ENCODE results near the gene PLLP. TPM values are rescaled to one million over a fixed set of nuclear protein-coding genes. Genes with fewer than 3 reads are reported as not detected.

PLLP gene
- total RNA-seq, 2 experiments from 2014 or later, result not detected

- intact Hi-C loops (cut with micrococcal nuclease), result loop anchor here (1.0 to 5.0 kb wide), 11 partner anchors 11 to 435 kb away; partner anchors contain the start of genes ARL2BP, CCDC102A, CIAPIN1 and COQ9
- Mint-ChIP-seq H3K9me3 (no peaks in the 10 kb centered on the region), H3K27ac (no peak overlapping the region), H3K4me3 (no peak overlapping the region), H3K27me3 (no peaks in the 10 kb centered on the region), H3K36me3 (no peaks in the 10 kb centered on the region), H3K4me1 (ENCODE audit: low read depth) (peaks cover 10% of the 10 kb centered on the region)
- peak; percentile 100 for DNase-seq
- ChIA-PET CTCF (interaction anchor here (0.6 to 8.6 kb wide), 23 partner anchors 10 to 251 kb away, joined by 3 to 210 read pairs (median 6); partner anchors contain the start of genes CCL17, CIAPIN1, COQ9 and POLR2C), POLR2A (interaction anchor here (0.6 to 1.8 kb wide), 4 partner anchors 117 to 290 kb away, joined by 3 to 6 read pairs (median 4); partner anchors contain the start of genes CIAPIN1, COQ9 and POLR2C)
Observed at GRCh38 chr16:57300387-57301125, 16.1 kb upstream of the PLLP start.

DNA sequence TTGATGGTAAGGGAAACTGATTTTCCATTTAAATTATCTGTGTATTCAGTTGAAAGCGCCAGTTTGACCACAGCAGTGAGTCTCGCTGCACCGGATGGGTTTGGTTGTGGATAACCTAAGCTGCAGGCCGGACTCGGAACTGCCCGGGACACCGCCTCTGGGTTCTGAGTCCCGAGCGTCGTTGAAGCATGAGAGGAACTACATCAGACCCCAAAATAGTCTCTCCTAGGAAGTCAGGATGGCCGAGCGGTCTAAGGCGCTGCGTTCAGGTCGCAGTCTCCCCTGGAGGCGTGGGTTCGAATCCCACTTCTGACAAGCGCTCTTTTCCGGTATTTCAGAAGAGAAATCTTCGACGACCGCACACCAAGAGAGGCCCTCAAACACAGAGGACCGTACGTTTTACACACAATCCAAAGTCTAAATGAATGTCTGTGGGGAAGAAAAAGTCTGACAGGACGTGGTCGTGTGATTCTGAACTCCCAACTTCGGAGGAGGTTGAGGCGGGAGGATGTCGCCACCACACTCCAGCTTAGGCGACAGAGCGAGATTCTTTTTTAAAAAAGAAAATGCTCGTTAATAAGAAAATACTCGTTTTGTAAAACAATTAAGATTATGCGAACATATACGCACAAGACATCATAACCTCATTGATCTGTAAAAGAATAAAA, 15.4 kb upstream of the PLLP start:
- Mint-ChIP-seq H3K36me3 (no peaks in the 10 kb centered on the region), H3K27me3 (no peaks in the 10 kb centered on the region), H3K9me3 (no peaks in the 10 kb centered on the region), H3K27ac (no peak overlapping the region), H3K4me3 (no peak overlapping the region), H3K4me1 (ENCODE audit: low read depth) (peaks cover 10% of the 10 kb centered on the region)
- intact Hi-C loops (cut with micrococcal nuclease), result loop anchor here (1.0 to 5.0 kb wide), 12 partner anchors 11 to 435 kb away; partner anchors contain the start of genes ARL2BP, CCDC102A, CIAPIN1 and COQ9
- CTCF ChIA-PET, result interaction anchor here (0.6 to 8.6 kb wide), 19 partner anchors 10 to 238 kb away, joined by 3 to 210 read pairs (median 6); partner anchors contain the start of genes CCL17, CIAPIN1, COQ9 and POLR2C
- POLR2A ChIA-PET, result interaction anchor here (0.5 to 1.8 kb wide), 5 partner anchors 117 to 289 kb away, joined by 3 to 6 read pairs (median 3); partner anchors contain the start of genes CIAPIN1, COQ9 and POLR2C
- DNase-seq, result peak; percentile 93

- DNase-seq, result peak; percentile 51
- ChIA-PET POLR2A (interaction anchor here (1.0 to 1.8 kb wide), 2 partner anchors 148 to 288 kb away, joined by 3 to 6 read pairs; partner anchors contain the start of genes CIAPIN1 and COQ9), CTCF (interaction anchor here (2.1 to 8.6 kb wide), 6 partner anchors 9 to 219 kb away, joined by 8 to 210 read pairs (median 19); partner anchors contain the start of gene POLR2C)
- no peaks in the 10 kb centered on the region for H3K27me3 Mint-ChIP-seq
- no peaks in the 10 kb centered on the region for H3K36me3 Mint-ChIP-seq
- no peak overlapping the region for H3K4me3 Mint-ChIP-seq
- no peaks in the 10 kb centered on the region for H3K9me3 Mint-ChIP-seq
- H3K4me1 Mint-ChIP-seq (ENCODE audit: low read depth), result peaks cover 7% of the 10 kb centered on the region
- no peak overlapping the region for H3K27ac Mint-ChIP-seq
- intact Hi-C loops (cut with micrococcal nuclease), result loop anchor here (5.0 kb wide), 1 partner anchor 217 kb away; no protein-coding TSS in a partner anchor
Observed at GRCh38 chr16:57299009-57299718, 14.7 kb upstream of the PLLP start.

DNA sequence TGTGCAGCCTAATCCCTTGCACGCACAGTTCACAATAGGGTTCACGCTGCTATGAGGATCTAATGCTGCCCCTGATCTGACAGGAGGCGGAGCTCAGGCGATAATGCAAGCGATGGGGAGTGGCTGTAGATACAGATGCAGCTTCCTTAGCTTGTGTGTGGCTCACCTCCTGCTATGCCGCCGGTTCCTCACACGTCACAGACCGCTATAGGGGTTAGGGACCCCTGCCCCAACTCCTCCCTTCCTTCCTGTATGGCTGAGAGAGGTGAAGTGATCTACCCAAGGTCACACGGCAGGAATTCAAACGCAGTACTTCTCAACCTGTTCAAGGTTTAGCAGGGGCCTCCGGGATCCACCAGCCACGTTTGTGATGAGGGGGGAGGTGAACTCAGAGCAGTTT, 13.4 kb upstream of the PLLP start:
- no peak overlapping the region for H3K27ac Mint-ChIP-seq
- peaks cover 6% of the 10 kb centered on the region for H3K4me1 Mint-ChIP-seq (ENCODE audit: low read depth)
- ChIA-PET POLR2A (no interaction called here), CTCF (interaction anchor here (0.6 to 1.6 kb wide), 2 partner anchors 112 to 120 kb away, joined by 3 to 5 read pairs; partner anchors contain the start of genes PSME3IP1 and RSPRY1)
- no peaks in the 10 kb centered on the region for H3K9me3 Mint-ChIP-seq
- intact Hi-C loops (cut with micrococcal nuclease), result loop anchor here (5.0 kb wide), 1 partner anchor 216 kb away; no protein-coding TSS in a partner anchor
- H3K27me3 Mint-ChIP-seq, result no peaks in the 10 kb centered on the region
- peak; percentile 52 for DNase-seq
- no peaks in the 10 kb centered on the region for H3K36me3 Mint-ChIP-seq
- peak overlapping the region; percentile 49 for H3K4me3 Mint-ChIP-seq

DNA sequence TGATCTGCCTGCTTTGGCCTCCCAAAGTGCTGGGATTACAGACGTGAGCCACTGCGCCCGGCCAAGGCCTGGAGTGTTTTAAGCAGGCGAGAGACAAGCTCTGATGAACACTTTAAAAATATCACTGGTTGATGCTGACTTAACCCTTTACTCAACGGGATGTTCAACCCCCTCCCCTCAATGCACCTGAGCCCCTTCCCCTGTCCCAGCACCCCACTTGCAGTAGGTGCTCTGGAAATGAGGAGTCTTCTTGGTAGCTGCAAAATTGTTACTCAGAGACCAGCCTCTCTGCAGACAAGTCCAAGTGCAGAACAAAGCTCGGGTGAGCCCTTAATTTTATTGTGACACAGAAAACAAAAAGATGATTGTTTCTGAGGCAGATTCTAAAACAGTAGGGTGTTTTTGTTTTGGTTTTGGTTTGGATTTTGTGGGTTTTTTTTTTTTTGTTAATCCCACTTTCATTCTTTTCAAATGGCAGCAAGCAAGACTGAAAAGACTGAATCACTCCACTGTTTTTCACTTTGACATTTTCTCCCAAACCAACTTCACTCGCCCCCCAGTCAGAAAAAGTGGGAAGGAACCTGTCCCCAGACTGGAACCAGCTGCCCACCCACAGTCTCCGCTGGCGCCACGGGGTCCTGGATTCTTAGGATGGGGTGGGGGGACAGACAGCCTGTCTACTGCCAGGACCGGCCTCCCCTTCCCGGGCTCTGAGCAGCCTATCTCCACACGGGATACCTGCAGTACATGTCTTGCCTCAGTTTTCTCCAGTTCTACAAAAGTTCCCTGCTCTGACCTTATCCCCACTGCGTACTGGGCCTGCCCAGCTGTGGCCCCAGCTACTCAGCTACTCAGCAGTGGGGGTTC, 5.2 kb upstream of the PLLP start:
- ChIA-PET POLR2A (no interaction called here), CTCF (interaction anchor here (1.1 to 2.8 kb wide), 3 partner anchors 10 to 353 kb away, joined by 3 to 19 read pairs (median 4); partner anchors contain the start of gene ARL2BP)
- Mint-ChIP-seq H3K27ac (no peak overlapping the region), H3K4me3 (no peak overlapping the region), H3K27me3 (peaks cover 2% of the 10 kb centered on the region), H3K4me1 (ENCODE audit: low read depth) (peaks cover 19% of the 10 kb centered on the region), H3K36me3 (no peaks in the 10 kb centered on the region), H3K9me3 (no peaks in the 10 kb centered on the region)
- intact Hi-C loops (cut with micrococcal nuclease), result loop anchor here (1.0 kb wide), 1 partner anchor 11 kb away; no protein-coding TSS in a partner anchor
- no peak for DNase-seq

- no peak for DNase-seq
- peak overlapping the region; percentile 67 for H3K4me3 Mint-ChIP-seq
- peaks cover 24% of the 10 kb centered on the region for H3K4me1 Mint-ChIP-seq (ENCODE audit: low read depth)
- H3K9me3 Mint-ChIP-seq, result no peaks in the 10 kb centered on the region
- H3K36me3 Mint-ChIP-seq, result no peaks in the 10 kb centered on the region
- no peak overlapping the region for H3K27ac Mint-ChIP-seq
- CTCF ChIA-PET, result interaction anchor here (0.7 kb wide), 1 partner anchor 41 kb away, joined by 3 read pairs; no protein-coding TSS in a partner anchor
- peaks cover 8% of the 10 kb centered on the region for H3K27me3 Mint-ChIP-seq
- intact Hi-C loops (cut with micrococcal nuclease), result no loop called here
- POLR2A ChIA-PET, result no interaction called here
Observed at GRCh38 chr16:57285379-57285778, 907 bp upstream of the PLLP start.

DNA sequence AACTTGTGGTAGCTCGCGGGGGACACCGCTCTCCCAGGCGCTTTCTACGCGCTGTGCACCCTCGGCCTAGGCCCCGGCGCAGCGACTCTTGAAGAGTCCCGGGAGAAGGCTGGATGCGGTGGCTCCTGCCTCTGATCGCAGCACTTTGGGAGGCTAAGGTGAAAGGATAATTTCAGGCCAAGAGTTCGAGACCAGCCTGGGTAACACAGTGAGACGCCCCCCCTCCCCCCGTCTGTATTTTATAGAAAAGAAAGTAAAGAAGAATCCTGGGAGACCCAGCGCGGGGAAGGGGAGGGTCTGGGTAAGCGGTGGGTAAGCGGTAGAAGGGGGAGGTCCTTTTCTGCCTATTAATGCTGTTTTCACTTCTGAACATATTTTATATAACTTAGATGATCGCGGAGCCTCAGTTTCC, 486 bp upstream of the PLLP start:
- POLR2A ChIA-PET, result no interaction called here

DNA sequence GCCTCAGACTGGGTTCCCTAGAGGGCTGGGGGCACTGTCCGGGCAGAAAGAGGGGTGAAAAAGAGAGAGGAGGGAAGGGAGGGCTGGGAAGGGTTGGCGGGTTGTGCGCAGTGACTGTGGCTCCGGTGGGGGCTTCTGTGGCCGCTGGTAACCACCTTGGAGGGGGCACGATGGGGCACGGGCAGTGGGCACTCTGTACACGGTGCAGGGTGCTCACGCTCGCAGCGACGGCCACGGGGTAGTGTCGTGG, 588 bp downstream of the PLLP start:
- Mint-ChIP-seq H3K4me1 (ENCODE audit: low read depth) (peaks cover 13% of the 10 kb centered on the region), H3K27ac (no peak overlapping the region), H3K4me3 (peak overlapping the region; percentile 65), H3K27me3 (peaks cover 8% of the 10 kb centered on the region), H3K9me3 (no peaks in the 10 kb centered on the region), H3K36me3 (no peaks in the 10 kb centered on the region)
- CTCF ChIA-PET, result no interaction called here
- DNase-seq, result no peak
- POLR2A ChIA-PET, result no interaction called here
- intact Hi-C loops (cut with micrococcal nuclease), result no loop called here

More for the DNA sequence above, 486 bp upstream of the PLLP start:
- no peaks in the 10 kb centered on the region for H3K36me3 Mint-ChIP-seq
- H3K4me3 Mint-ChIP-seq, result peak overlapping the region; percentile 67
- CTCF ChIA-PET, result interaction anchor here (0.7 kb wide), 1 partner anchor 41 kb away, joined by 3 read pairs; no protein-coding TSS in a partner anchor
- DNase-seq, result no peak
- no peaks in the 10 kb centered on the region for H3K9me3 Mint-ChIP-seq
- peaks cover 21% of the 10 kb centered on the region for H3K4me1 Mint-ChIP-seq (ENCODE audit: low read depth)
- H3K27me3 Mint-ChIP-seq, result peaks cover 8% of the 10 kb centered on the region
- intact Hi-C loops (cut with micrococcal nuclease), result no loop called here
- H3K27ac Mint-ChIP-seq, result no peak overlapping the region

DNA sequence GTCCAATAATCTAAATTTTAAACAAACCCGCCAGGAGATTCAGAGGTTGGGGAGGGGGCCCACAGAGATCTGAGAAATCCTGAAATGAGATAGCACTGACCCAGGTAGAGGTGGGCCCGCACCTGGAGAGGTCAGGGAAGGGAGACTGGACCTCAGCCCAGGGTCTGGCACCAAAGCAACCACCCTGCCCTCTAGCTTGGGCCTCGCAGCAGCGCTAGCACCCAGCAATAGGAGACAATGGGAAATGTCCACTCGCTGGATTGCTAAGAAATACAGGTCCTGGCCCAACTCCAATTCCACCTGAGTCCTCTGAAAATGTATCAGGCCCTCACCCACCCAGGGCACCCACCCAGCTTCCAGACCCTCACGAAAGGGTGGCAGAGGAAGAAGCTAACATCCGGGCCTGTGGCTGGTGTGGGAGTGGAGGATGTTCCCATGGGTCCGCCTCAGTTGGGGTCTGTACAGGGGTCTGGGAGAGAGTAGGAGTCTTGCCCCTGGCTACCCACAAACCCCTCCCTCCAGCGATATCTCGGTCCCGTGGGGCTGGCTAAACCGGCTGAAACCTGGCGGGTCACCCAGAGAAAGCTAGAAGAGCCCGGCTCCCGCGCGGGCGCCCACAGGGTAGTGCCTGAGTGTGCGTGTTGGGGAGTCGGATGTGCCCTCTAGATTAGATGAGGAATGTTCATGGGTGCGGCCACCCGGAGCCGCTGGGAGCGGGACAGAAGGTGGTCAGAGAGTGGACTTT, 1.1 kb downstream of the PLLP start:
- CTCF ChIA-PET, result no interaction called here

DNA sequence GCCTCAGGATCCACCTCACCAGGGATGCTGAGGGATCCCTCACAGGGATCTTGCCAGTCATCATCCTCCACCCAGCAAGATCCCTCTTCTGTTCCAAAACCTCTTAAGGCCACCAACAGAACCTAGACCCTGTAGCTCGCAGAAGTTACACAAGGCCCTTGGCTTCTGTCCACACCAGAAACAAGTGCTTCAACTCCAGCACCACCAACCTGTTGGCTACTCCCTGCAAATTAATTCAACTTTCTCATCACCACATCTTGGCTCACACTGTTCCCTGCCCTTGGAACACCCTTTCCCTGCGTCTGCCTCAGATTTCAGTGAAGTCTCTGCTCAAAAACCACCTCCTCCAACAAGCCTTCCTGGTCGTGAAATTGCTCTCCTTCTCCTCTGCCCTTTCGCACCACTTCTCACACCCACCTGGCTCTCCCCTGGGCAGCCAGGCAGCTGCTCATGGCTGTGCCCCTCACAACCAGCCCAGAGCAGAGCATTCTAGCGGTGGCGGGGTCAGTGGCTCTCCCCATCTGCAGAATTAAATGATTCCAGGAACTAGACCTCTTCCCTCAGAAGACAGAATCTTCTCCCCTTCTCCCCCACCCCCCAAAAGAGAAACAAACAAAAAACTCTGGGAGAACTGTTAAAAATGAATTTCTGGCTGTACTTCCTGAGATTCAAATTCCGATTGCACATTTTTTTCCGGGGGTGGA, 1.8 kb downstream of the PLLP start:
- intact Hi-C loops (cut with micrococcal nuclease), result no loop called here
- CTCF ChIA-PET, result no interaction called here
- DNase-seq, result no peak
- Mint-ChIP-seq H3K27me3 (peaks cover 8% of the 10 kb centered on the region), H3K36me3 (no peaks in the 10 kb centered on the region), H3K4me3 (no peak overlapping the region), H3K4me1 (ENCODE audit: low read depth) (peaks cover 19% of the 10 kb centered on the region), H3K27ac (no peak overlapping the region), H3K9me3 (no peaks in the 10 kb centered on the region)
- POLR2A ChIA-PET, result no interaction called here

More for the DNA sequence above, 1.1 kb downstream of the PLLP start:
- Mint-ChIP-seq H3K27me3 (peaks cover 8% of the 10 kb centered on the region), H3K27ac (no peak overlapping the region), H3K4me3 (peak overlapping the region; percentile 65), H3K4me1 (ENCODE audit: low read depth) (peaks cover 13% of the 10 kb centered on the region), H3K36me3 (no peaks in the 10 kb centered on the region), H3K9me3 (no peaks in the 10 kb centered on the region)
- POLR2A ChIA-PET, result no interaction called here
- no peak for DNase-seq
- intact Hi-C loops (cut with micrococcal nuclease), result no loop called here
